Activated CD4-positive, alpha-beta T cell treated with anti-CD3 and anti-CD28 coated beads, Interleukin-2, amount 10 ng/mL, durations not matched to agents 7 days and 5 days (primary cell): ENCODE measurements around the gene UBE2E2. TPM values are rescaled to one million over a fixed set of nuclear protein-coding genes. Genes with fewer than 3 reads are reported as not detected.

ENCODE experiments used
- CTCF ChIA-PET: fragments of 350-600 bp; sonication (Branson Sonifier 250); formaldehyde crosslinking; loops from one replicate; lab custom pipeline; 2021; ENCODE audit warnings: antibody characterized with exemption; lab: Charles Lee
- POLR2A ChIA-PET: fragments of 350-600 bp; sonication (Branson Sonifier 250); formaldehyde crosslinking; loops from one replicate; lab custom pipeline; 2021; ENCODE audit warnings: antibody characterized with exemption; lab: Charles Lee
- DNase-seq: peaks from one replicate; pipeline ENCODE4 v3.0.0-alpha.2; 2020
- H3K27ac Mint-ChIP-seq: one replicate; pipeline ENCODE4 v1.8.0; 2021; ENCODE audit warnings: mild to moderate bottlenecking, moderate library complexity, mixed read lengths
- H3K27me3 Mint-ChIP-seq: one replicate; pipeline ENCODE4 v1.8.0; 2021; ENCODE audit warnings: mixed read lengths
- H3K36me3 Mint-ChIP-seq: one replicate; pipeline ENCODE4 v1.8.0; 2021; ENCODE audit warnings: low read depth, mixed read lengths
- H3K4me1 Mint-ChIP-seq: one replicate; pipeline ENCODE4 v1.8.0; 2021; ENCODE audit warnings: mixed read lengths
- H3K4me3 Mint-ChIP-seq: one replicate; pipeline ENCODE4 v1.8.0; 2021; ENCODE audit warnings: mild to moderate bottlenecking, moderate library complexity, mixed read lengths
- H3K9me3 Mint-ChIP-seq: one replicate; pipeline ENCODE4 v1.8.0; 2021; ENCODE audit warnings: mixed read lengths
- total RNA-seq, 2 experiments: library from RNA; stranded (reverse); gene quantifications; one replicate each; pipeline ENCODE4 v1.2.3, GENCODE V29; 2021

Gene UBE2E2
- total RNA-seq, 2 experiments from 2014 or later = 1.7 to 4.7 TPM

- no peak overlapping the region for H3K27ac Mint-ChIP-seq
- DNase-seq = no peak
These were observed 50.1 kb downstream of the UBE2E2 start for GRCh38 chr3:23253214-23253613.

GRCh38 chr3:23254282-23254681, 51.2 kb downstream of the UBE2E2 start:
- H3K36me3 Mint-ChIP-seq = no peaks in the 10 kb centered on the region
- no peak overlapping the region for H3K27ac Mint-ChIP-seq
- peaks cover 3% of the 10 kb centered on the region for H3K4me1 Mint-ChIP-seq
- ChIA-PET CTCF (no interaction called here), POLR2A (no interaction called here)
- no peak overlapping the region for H3K4me3 Mint-ChIP-seq
- DNase-seq = no peak
- peaks cover 3% of the 10 kb centered on the region for H3K9me3 Mint-ChIP-seq
- no peaks in the 10 kb centered on the region for H3K27me3 Mint-ChIP-seq

More at GRCh38 chr3:23253214-23253613, 50.1 kb downstream of the UBE2E2 start:
- peaks cover 3% of the 10 kb centered on the region for H3K9me3 Mint-ChIP-seq
- H3K27me3 Mint-ChIP-seq = no peaks in the 10 kb centered on the region
- H3K4me1 Mint-ChIP-seq = peaks cover 3% of the 10 kb centered on the region
- CTCF ChIA-PET = no interaction called here
- no peaks in the 10 kb centered on the region for H3K36me3 Mint-ChIP-seq
- no peak overlapping the region for H3K4me3 Mint-ChIP-seq
- POLR2A ChIA-PET = no interaction called here

- DNase-seq = no peak
- POLR2A ChIA-PET = no interaction called here
- H3K4me1 Mint-ChIP-seq = peaks cover 3% of the 10 kb centered on the region
- H3K27me3 Mint-ChIP-seq = no peaks in the 10 kb centered on the region
- H3K36me3 Mint-ChIP-seq = no peaks in the 10 kb centered on the region
- CTCF ChIA-PET = no interaction called here
- peaks cover 3% of the 10 kb centered on the region for H3K9me3 Mint-ChIP-seq
- H3K27ac Mint-ChIP-seq = no peak overlapping the region
- no peak overlapping the region for H3K4me3 Mint-ChIP-seq
These were observed 51.7 kb downstream of the UBE2E2 start for GRCh38 chr3:23254835-23255234.

- no peak for DNase-seq
- Mint-ChIP-seq H3K27ac (no peak overlapping the region), H3K36me3 (no peaks in the 10 kb centered on the region), H3K4me3 (no peak overlapping the region), H3K27me3 (no peaks in the 10 kb centered on the region), H3K9me3 (peaks cover 3% of the 10 kb centered on the region), H3K4me1 (no peaks in the 10 kb centered on the region)
- ChIA-PET CTCF (no interaction called here), POLR2A (no interaction called here)
These were observed 53.8 kb downstream of the UBE2E2 start for GRCh38 chr3:23256741-23257435.

- POLR2A ChIA-PET = no interaction called here
These were observed 55.0 kb downstream of the UBE2E2 start for GRCh38 chr3:23258110-23258509.

GRCh38 chr3:23259515-23259914, 56.4 kb downstream of the UBE2E2 start:
- Mint-ChIP-seq H3K36me3 (no peaks in the 10 kb centered on the region), H3K27me3 (no peaks in the 10 kb centered on the region), H3K9me3 (peaks cover 3% of the 10 kb centered on the region), H3K4me3 (no peak overlapping the region), H3K4me1 (no peaks in the 10 kb centered on the region), H3K27ac (no peak overlapping the region)
- DNase-seq = no peak
- POLR2A ChIA-PET = no interaction called here
- CTCF ChIA-PET = no interaction called here

More at GRCh38 chr3:23258110-23258509, 55.0 kb downstream of the UBE2E2 start:
- no peak for DNase-seq
- CTCF ChIA-PET = interaction anchor here (1.1 kb wide), 1 partner anchor 11 kb away, joined by 3 read pairs; no protein-coding TSS in a partner anchor
- Mint-ChIP-seq H3K27ac (no peak overlapping the region), H3K4me3 (no peak overlapping the region), H3K27me3 (no peaks in the 10 kb centered on the region), H3K36me3 (no peaks in the 10 kb centered on the region), H3K4me1 (no peaks in the 10 kb centered on the region), H3K9me3 (peaks cover 3% of the 10 kb centered on the region)

- Mint-ChIP-seq H3K36me3 (no peaks in the 10 kb centered on the region), H3K27me3 (no peaks in the 10 kb centered on the region), H3K4me1 (no peaks in the 10 kb centered on the region), H3K27ac (no peak overlapping the region), H3K9me3 (peaks cover 4% of the 10 kb centered on the region), H3K4me3 (no peak overlapping the region)
- CTCF ChIA-PET = interaction anchor here (1.0 kb wide), 1 partner anchor 17 kb away, joined by 3 read pairs; no protein-coding TSS in a partner anchor
- POLR2A ChIA-PET = no interaction called here
- DNase-seq = no peak
These were observed 59.6 kb downstream of the UBE2E2 start for GRCh38 chr3:23262766-23263165.

GRCh38 chr3:23263796-23264195, 60.7 kb downstream of the UBE2E2 start:
- H3K4me3 Mint-ChIP-seq = no peak overlapping the region
- peaks cover 2% of the 10 kb centered on the region for H3K9me3 Mint-ChIP-seq
- DNase-seq = no peak
- no peaks in the 10 kb centered on the region for H3K27me3 Mint-ChIP-seq
- no peaks in the 10 kb centered on the region for H3K36me3 Mint-ChIP-seq
- POLR2A ChIA-PET = no interaction called here
- no peaks in the 10 kb centered on the region for H3K4me1 Mint-ChIP-seq
- CTCF ChIA-PET = interaction anchor here (1.0 kb wide), 1 partner anchor 16 kb away, joined by 3 read pairs; no protein-coding TSS in a partner anchor
- no peak overlapping the region for H3K27ac Mint-ChIP-seq

- Mint-ChIP-seq H3K27me3 (no peaks in the 10 kb centered on the region), H3K4me1 (no peaks in the 10 kb centered on the region), H3K36me3 (no peaks in the 10 kb centered on the region), H3K27ac (no peak overlapping the region), H3K4me3 (no peak overlapping the region), H3K9me3 (peaks cover 2% of the 10 kb centered on the region)
- no peak for DNase-seq
- ChIA-PET CTCF (no interaction called here), POLR2A (no interaction called here)
These were observed 61.3 kb downstream of the UBE2E2 start for GRCh38 chr3:23264413-23264812.

GRCh38 chr3:23270423-23270822, 67.3 kb downstream of the UBE2E2 start:
- Mint-ChIP-seq H3K4me1 (no peaks in the 10 kb centered on the region), H3K9me3 (peaks cover 9% of the 10 kb centered on the region), H3K4me3 (no peak overlapping the region), H3K36me3 (no peaks in the 10 kb centered on the region), H3K27ac (no peak overlapping the region), H3K27me3 (no peaks in the 10 kb centered on the region)
- ChIA-PET CTCF (interaction anchor here (1.6 kb wide), 1 partner anchor 12 kb away, joined by 3 read pairs; no protein-coding TSS in a partner anchor), POLR2A (no interaction called here)
- no peak for DNase-seq

GRCh38 chr3:23271876-23272741, 69.0 kb downstream of the UBE2E2 start:
- Mint-ChIP-seq H3K36me3 (no peaks in the 10 kb centered on the region), H3K27me3 (no peaks in the 10 kb centered on the region), H3K4me1 (no peaks in the 10 kb centered on the region), H3K4me3 (no peak overlapping the region), H3K27ac (no peak overlapping the region), H3K9me3 (peaks cover 9% of the 10 kb centered on the region)
- no peak for DNase-seq
- ChIA-PET CTCF (no interaction called here), POLR2A (no interaction called here)

GRCh38 chr3:23272820-23273219, 69.7 kb downstream of the UBE2E2 start:
- DNase-seq = no peak
- Mint-ChIP-seq H3K9me3 (peaks cover 7% of the 10 kb centered on the region), H3K36me3 (no peaks in the 10 kb centered on the region), H3K27ac (no peak overlapping the region), H3K4me1 (no peaks in the 10 kb centered on the region), H3K4me3 (no peak overlapping the region), H3K27me3 (no peaks in the 10 kb centered on the region)
- ChIA-PET POLR2A (no interaction called here), CTCF (no interaction called here)

- Mint-ChIP-seq H3K4me3 (no peak overlapping the region), H3K4me1 (no peaks in the 10 kb centered on the region), H3K27ac (no peak overlapping the region), H3K36me3 (no peaks in the 10 kb centered on the region), H3K9me3 (peaks cover 7% of the 10 kb centered on the region), H3K27me3 (no peaks in the 10 kb centered on the region)
- DNase-seq = no peak
- ChIA-PET CTCF (no interaction called here), POLR2A (no interaction called here)
These were observed 71.9 kb downstream of the UBE2E2 start for GRCh38 chr3:23275061-23275460.
